ENCODE data around the gene KCNK13.

The KCNK13 gene

GRCh38 chr14:90179809-90180779, 118.3 kb downstream of the KCNK13 start:
- Mint-ChIP-seq H3K4me3 (no peak overlapping the region), H3K36me3 (ENCODE audit: low read depth) (no peaks in the 10 kb centered on the region), H3K27ac (no peak overlapping the region), H3K4me1 (no peaks in the 10 kb centered on the region), H3K27me3 (ENCODE audit: low read depth) (peaks cover 10% of the 10 kb centered on the region), H3K9me3 (no peaks in the 10 kb centered on the region)
- TF ChIP-seq CTCF (IDR thresholded peaks at IDR 0.05; ENCODE audit: unreplicated experiment in 3 of 3): no peak

- Mint-ChIP-seq H3K27me3 (ENCODE audit: low read depth) (peaks cover 21% of the 10 kb centered on the region), H3K4me3 (no peak overlapping the region), H3K9me3 (peaks cover 8% of the 10 kb centered on the region)
These were observed 122.3 kb downstream of the KCNK13 start for GRCh38 chr14:90184094-90184493.

GRCh38 chr14:90184571-90185266, 122.9 kb downstream of the KCNK13 start:
- Mint-ChIP-seq H3K4me1 (no peaks in the 10 kb centered on the region), H3K9me3 (peaks cover 8% of the 10 kb centered on the region), H3K27me3 (ENCODE audit: low read depth) (peaks cover 21% of the 10 kb centered on the region), H3K27ac (no peak overlapping the region), H3K4me3 (no peak overlapping the region), H3K36me3 (ENCODE audit: low read depth) (no peaks in the 10 kb centered on the region)
- TF ChIP-seq CTCF (IDR thresholded peaks at IDR 0.05; ENCODE audit: unreplicated experiment in 3 of 3): no peak

More at GRCh38 chr14:90184094-90184493, 122.3 kb downstream of the KCNK13 start:
- Mint-ChIP-seq H3K4me1 (no peaks in the 10 kb centered on the region), H3K27ac (no peak overlapping the region), H3K36me3 (ENCODE audit: low read depth) (no peaks in the 10 kb centered on the region)
- TF ChIP-seq CTCF (IDR thresholded peaks at IDR 0.05; ENCODE audit: unreplicated experiment in 3 of 3): no peak

GRCh38 chr14:90188588-90188987, 126.8 kb downstream of the KCNK13 start:
- no peaks in the 10 kb centered on the region for H3K36me3 Mint-ChIP-seq (ENCODE audit: low read depth)
- no peak for TF ChIP-seq CTCF (IDR thresholded peaks at IDR 0.05; ENCODE audit: unreplicated experiment in 3 of 3)
- H3K27me3 Mint-ChIP-seq (ENCODE audit: low read depth): peaks cover 16% of the 10 kb centered on the region
- H3K4me3 Mint-ChIP-seq: no peak overlapping the region
- H3K4me1 Mint-ChIP-seq: no peaks in the 10 kb centered on the region
- H3K27ac Mint-ChIP-seq: no peak overlapping the region
- H3K9me3 Mint-ChIP-seq: peaks cover 8% of the 10 kb centered on the region

- Mint-ChIP-seq H3K27me3 (ENCODE audit: low read depth) (peaks cover 28% of the 10 kb centered on the region), H3K36me3 (ENCODE audit: low read depth) (no peaks in the 10 kb centered on the region), H3K27ac (no peak overlapping the region), H3K4me3 (no peak overlapping the region), H3K4me1 (no peaks in the 10 kb centered on the region), H3K9me3 (peaks cover 8% of the 10 kb centered on the region)
- no peak for TF ChIP-seq CTCF (IDR thresholded peaks at IDR 0.05; ENCODE audit: unreplicated experiment in 3 of 3)
These were observed 129.4 kb downstream of the KCNK13 start for GRCh38 chr14:90191154-90191553.

Data from nephron (organoid).